IMR-90 (cell line): ENCODE measurements around the gene ZNF691. TPM values are rescaled to one million over a fixed set of nuclear protein-coding genes. Genes with fewer than 3 reads are reported as not detected.

Experiments
- ATAC-seq: fragments of 200-7000 bp; cut with Tn5 transposase; 2 replicates; pipeline ENCODE4 v1.9.1; 2020; ENCODE audit warnings: low read depth, mild to moderate bottlenecking, moderate library complexity
- BruUV-seq: library from RNA; stranded (reverse); fragments of 400-500 nt; replicated peaks from 2 replicates; lab custom pipeline; 2021; lab: Mats Ljungman, UMichigan
- CTCF ChIA-PET: fragments of 300-600 bp; formaldehyde crosslinking; extraction: SDS; loops from one replicate; lab custom pipeline; 2021; ENCODE audit warnings: antibody characterized with exemption; lab: Yijun Ruan, JAX
- POLR2A ChIA-PET: fragments of 300-600 bp; sonication (Branson Sonifier 250); formaldehyde crosslinking; loops from one replicate; lab custom pipeline; 2022; ENCODE audit warnings: antibody characterized with exemption; ENCODE audit not compliant: unreplicated experiment; lab: Charles Lee
- DNase-seq: peaks from one replicate; pipeline ENCODE4 v3.0.0; 2013
- H2AFZ ChIP-seq: replicated peaks from 2 replicates; pipeline ENCODE3; 2013; ENCODE audit warnings: low read length, mild to moderate bottlenecking; ENCODE audit not compliant: poor library complexity
- H2AK5ac ChIP-seq: 2 replicates; pipeline ENCODE4 v1.6.1; 2013; ENCODE audit warnings: low read depth, low read length, inconsistent platforms
- H2AK9ac ChIP-seq: replicated peaks from 2 replicates; pipeline ENCODE3; 2013; ENCODE audit warnings: mild to moderate bottlenecking, low read depth, low read length, moderate library complexity; ENCODE audit not compliant: poor library complexity
- H2BK120ac ChIP-seq: 2 replicates; pipeline ENCODE4 v1.6.1; 2013; ENCODE audit warnings: low read depth, low read length, inconsistent platforms
- H2BK15ac ChIP-seq: 3 replicates; pipeline ENCODE4 v1.6.1; 2013; ENCODE audit warnings: low read depth, low read length, inconsistent platforms
- H2BK20ac ChIP-seq: 2 replicates; pipeline ENCODE4 v1.6.1; 2013; ENCODE audit warnings: low read depth, mild to moderate bottlenecking, inconsistent platforms, low read length, moderate library complexity
- H2BK5ac ChIP-seq: 2 replicates; pipeline ENCODE4 v1.6.1; 2013; ENCODE audit warnings: mild to moderate bottlenecking, low read depth, low read length, inconsistent platforms; ENCODE audit not compliant: poor library complexity, severe bottlenecking
- H3K14ac ChIP-seq: replicated peaks from 2 replicates; pipeline ENCODE4 v1.6.1; 2013; ENCODE audit warnings: low read depth, low read length, inconsistent platforms
- H3K18ac ChIP-seq: 2 replicates; pipeline ENCODE4 v1.6.1; 2013; ENCODE audit warnings: low read depth, low read length, control low read depth
- H3K23ac ChIP-seq: 2 replicates; pipeline ENCODE4 v1.6.1; 2013; ENCODE audit warnings: low read depth, low read length, inconsistent platforms
- H3K27ac ChIP-seq: 2 replicates; pipeline ENCODE4 v1.5.1; 2013; ENCODE audit warnings: mild to moderate bottlenecking, control low read depth, low read length; ENCODE audit not compliant: insufficient read depth
- H3K27me3 ChIP-seq: 2 replicates; pipeline ENCODE4 v1.6.1; 2013; ENCODE audit warnings: low read length; ENCODE audit not compliant: control insufficient read depth, insufficient read depth
- H3K36me3 ChIP-seq: 2 replicates; pipeline ENCODE4 v1.6.1; 2013; ENCODE audit warnings: low read length, mixed read lengths; ENCODE audit not compliant: control insufficient read depth, insufficient read depth
- H3K4ac ChIP-seq: 2 replicates; pipeline ENCODE4 v1.6.1; 2013; ENCODE audit warnings: low read depth, low read length, inconsistent platforms
- H3K4me1 ChIP-seq: 2 replicates; pipeline ENCODE4 v1.6.1; 2013; ENCODE audit warnings: low read length, mixed read lengths; ENCODE audit not compliant: control insufficient read depth, insufficient read depth
- H3K4me2 ChIP-seq: 2 replicates; pipeline ENCODE4 v1.6.1; 2013; ENCODE audit warnings: low read depth, mild to moderate bottlenecking, control low read depth, low read length, moderate library complexity
- H3K4me3 ChIP-seq: 2 replicates; pipeline ENCODE4 v1.5.1; 2013; ENCODE audit warnings: low read depth, mild to moderate bottlenecking, control low read depth, low read length, moderate library complexity; ENCODE audit not compliant: insufficient read depth
- H3K56ac ChIP-seq: 2 replicates; pipeline ENCODE4 v1.6.1; 2013; ENCODE audit warnings: low read length, inconsistent platforms; ENCODE audit not compliant: insufficient read depth; ENCODE audit errors: extremely low read depth
- H3K79me1 ChIP-seq, 2 experiments: 2 replicates each; pipeline ENCODE4 v1.6.1; 2013; ENCODE audit warnings: low read length in 2 of 2, inconsistent platforms in 1 of 2, low read depth in 1 of 2
- H3K9ac ChIP-seq: 2 replicates; pipeline ENCODE4 v1.6.1; 2013; ENCODE audit warnings: low read depth, low read length, control low read depth
- H3K9me1 ChIP-seq: 2 replicates; pipeline ENCODE4 v1.6.1; 2013; ENCODE audit warnings: low read length, inconsistent platforms; ENCODE audit not compliant: insufficient read depth
- H3K9me3 ChIP-seq: 2 replicates; pipeline ENCODE4 v1.6.1; 2013; ENCODE audit warnings: low read length; ENCODE audit not compliant: control insufficient read depth, insufficient read depth
- H4K20me1 ChIP-seq: 2 replicates; pipeline ENCODE4 v1.6.1; 2013; ENCODE audit warnings: low read length, inconsistent platforms; ENCODE audit not compliant: insufficient read depth
- H4K5ac ChIP-seq: 2 replicates; pipeline ENCODE4 v1.6.1; 2013; ENCODE audit warnings: mild to moderate bottlenecking, low read depth, low read length, control low read depth
- H4K8ac ChIP-seq, 2 experiments: 2 replicates each; pipeline ENCODE4 v1.6.1; 2013; ENCODE audit warnings: low read depth in 2 of 2, low read length in 2 of 2, control low read depth in 1 of 2, inconsistent platforms in 1 of 2
- H4K91ac ChIP-seq: 2 replicates; pipeline ENCODE4 v1.6.1; 2013; ENCODE audit warnings: low read depth, low read length, inconsistent platforms; ENCODE audit not compliant: insufficient read depth
- BHLHE40 ChIP-seq: fragments of 150-350 bp; IDR thresholded peaks from 2 replicates; pipeline ENCODE4 v1.6.1; 2016; ENCODE audit warnings: mild to moderate bottlenecking, low read depth, low read length
- CEBPB ChIP-seq: IDR thresholded peaks from 2 replicates; pipeline ENCODE4 v1.6.1; 2012; ENCODE audit warnings: low read depth, low read length, improper control_type of control experiment
- CTCF ChIP-seq: conservative IDR thresholded peaks from 2 replicates; pipeline ENCODE4 v1.5.1; 2012; ENCODE audit warnings: mild to moderate bottlenecking, low read depth, low read length, improper control_type of control experiment
- MAFK ChIP-seq: IDR thresholded peaks from 2 replicates; pipeline ENCODE4 v1.6.1; 2012; ENCODE audit warnings: low read depth, low read length, improper control_type of control experiment
- NFE2L2 ChIP-seq: fragments of 150-350 bp; IDR thresholded peaks from 2 replicates; pipeline ENCODE4 v1.6.1; 2016; ENCODE audit warnings: low read depth, mild to moderate bottlenecking, low read length
- POLR2A ChIP-seq: IDR thresholded peaks from 2 replicates; pipeline ENCODE4 v1.6.1; 2012; ENCODE audit warnings: mild to moderate bottlenecking, low read depth, low read length
- RCOR1 ChIP-seq: IDR thresholded peaks from 2 replicates; pipeline ENCODE4 v1.6.1; 2012; ENCODE audit warnings: mild to moderate bottlenecking, low read length, improper control_type of control experiment; ENCODE audit not compliant: insufficient replicate concordance
- SMC3 ChIP-seq: fragments of 150-350 bp; IDR thresholded peaks from 2 replicates; pipeline ENCODE4 v1.6.1; 2016; ENCODE audit warnings: low read depth, mild to moderate bottlenecking, antibody characterized with exemption, low read length, moderate library complexity
- USF2 ChIP-seq: fragments of 150-350 bp; IDR thresholded peaks from 2 replicates; pipeline ENCODE4 v1.6.1; 2017; ENCODE audit warnings: mild to moderate bottlenecking, antibody characterized with exemption, low read length, low read depth
- WGBS, 2 experiments: methylation state at CpG; one replicate each; pipeline versions ENCODE4 v1.1.5 to v1.1.7; 2013; ENCODE audit warnings: missing lambda C conversion rate in 2 of 2; ENCODE audit not compliant: insufficient read length in 1 of 2; ENCODE audit errors: extremely low coverage in 2 of 2; 5-methylcytosine and 5-hydroxymethylcytosine counted together
- dilution Hi-C: fragments of 300-500 bp; cut with HindIII; formaldehyde crosslinking; loops from one replicate; pipeline ENCODE4 v1.14.3; 2018; ENCODE audit warnings: low sequenced_read_pairs; ENCODE audit not compliant: unreplicated experiment
- in situ Hi-C: fragments of 300-500 bp; cut with MboI; formaldehyde crosslinking; loops from 3 replicates; pipeline ENCODE4 v1.14.3; 2019; ENCODE audit warnings: low sequenced_read_pairs, inconsistent platforms, mixed read lengths
- intact Hi-C: fragments of 100-400 bp; cut with micrococcal nuclease; formaldehyde crosslinking; loops from 2 replicates; pipeline ENCODE4 v1.10.0; 2022
- polyA plus RNA-seq, 3 experiments: library from polyadenylated mRNA; depleted of rRNA; stranded (reverse); fragments of >200 nt; gene quantifications; 2 replicates each; pipeline ENCODE4 v1.2.3, GENCODE V29; 2012; ENCODE audit warnings: low replicate concordance in 1 of 3
- total RNA-seq: library from RNA; depleted of rRNA; stranded (reverse); fragments of >200 nt; gene quantifications from 2 replicates; pipeline ENCODE4 v1.2.3, GENCODE V29; 2012

Gene ZNF691
- total and polyA plus RNA-seq, 2 of the 4 experiments (the other 2 are of a cell fraction) = 6.8 to 13.6 TPM

- whole genome bisulfite sequencing, 2 experiments = 88% methylated on average over 2 of the region's 4 CpGs; no CpG with 5 or more reads in 1 of the 2 experiments
- Histone ChIP-seq H3K79me1 (no peaks in the 10 kb centered on the region), H2AK9ac (no peak overlapping the region), H2BK15ac (no peak overlapping the region), H3K4me1 (no peaks in the 10 kb centered on the region), H3K9me3 (no peaks in the 10 kb centered on the region), H3K9ac (no peak overlapping the region), H3K14ac (no peak overlapping the region), H2BK120ac (no peak overlapping the region), H2BK20ac (no peak overlapping the region), H3K4me2 (no peak overlapping the region), H2AK5ac (no peak overlapping the region), H3K18ac (no peak overlapping the region), H3K23ac (no peak overlapping the region), H3K9me1 (peaks cover 6% of the 10 kb centered on the region), H4K20me1 (no peaks in the 10 kb centered on the region), H3K27ac (no peak overlapping the region), H3K4me3 (no peak overlapping the region), H4K91ac (no peak overlapping the region), H4K8ac (no peak overlapping the region), H3K4ac (no peak overlapping the region), H3K56ac (no peak overlapping the region), H2AFZ (no peak overlapping the region), H2BK5ac (no peak overlapping the region), H3K36me3 (peaks cover 12% of the 10 kb centered on the region), H3K27me3 (no peaks in the 10 kb centered on the region), H4K5ac (no peak overlapping the region)
- dilution Hi-C loops (no loop called here), intact Hi-C loops (no loop called here), in situ Hi-C loops (no loop called here)
- POLR2A ChIA-PET = interaction anchor here (1.0 kb wide), 1 partner anchor 12 kb away, joined by 6 read pairs; no protein-coding TSS in a partner anchor
- no peak for TF ChIP-seq USF2
- TF ChIP-seq SMC3 = no peak
- TF ChIP-seq CEBPB = no peak
- TF ChIP-seq BHLHE40 = no peak
- TF ChIP-seq POLR2A = no peak
- no peak for TF ChIP-seq CTCF
- TF ChIP-seq NFE2L2 = no peak
- TF ChIP-seq MAFK = no peak
- TF ChIP-seq RCOR1 = no peak
- BruUV-seq = no TSS peak
- ATAC-seq (no peak), DNase-seq (no peak)
- CTCF ChIA-PET = no interaction called here
Measured at GRCh38 chr1:42833981-42834380, 12.4 kb upstream of the ZNF691 start.
